GM18508 (cell line): ENCODE results near the gene ANKRD60.

Experiments
- ATAC-seq: cut with Tn5 transposase; IDR thresholded peaks from one replicate; pipeline ENCODE4 v1.9.1; 2021; ENCODE audit warnings: moderate number of reproducible peaks; ENCODE audit not compliant: insufficient read depth, unreplicated experiment

Gene ANKRD60

GRCh38 chr20:58225452-58226200 is 2.8 kb downstream of the ANKRD60 start:
- ATAC-seq, result no peak

- ATAC-seq, result no peak
Measured at GRCh38 chr20:58224974-58225373, 3.5 kb downstream of the ANKRD60 start.

GRCh38 chr20:58224097-58224496 is 4.4 kb downstream of the ANKRD60 start:
- no peak for ATAC-seq

GRCh38 chr20:58223358-58223941 is 5.0 kb downstream of the ANKRD60 start:
- no peak for ATAC-seq

GRCh38 chr20:58222446-58222845 is 6.0 kb downstream of the ANKRD60 start:
- ATAC-seq, result no peak

GRCh38 chr20:58219342-58219700 is 9.1 kb downstream of the ANKRD60 start:
- ATAC-seq, result no peak

- no peak for ATAC-seq
Measured at GRCh38 chr20:58218665-58219341, 9.7 kb downstream of the ANKRD60 start.

GRCh38 chr20:58216334-58216733 is 12.1 kb downstream of the ANKRD60 start:
- no peak for ATAC-seq

GRCh38 chr20:58215116-58215515 is 13.3 kb downstream of the ANKRD60 start:
- ATAC-seq, result no peak

GRCh38 chr20:58214310-58214709 is 14.1 kb downstream of the ANKRD60 start:
- ATAC-seq, result no peak

- ATAC-seq, result no peak
Measured at GRCh38 chr20:58213716-58214115, 14.7 kb downstream of the ANKRD60 start.

- no peak for ATAC-seq
Measured at GRCh38 chr20:58213121-58213520, 15.3 kb downstream of the ANKRD60 start.

- ATAC-seq, result no peak
Measured at GRCh38 chr20:58212636-58213035, 15.8 kb downstream of the ANKRD60 start.

- no peak for ATAC-seq
Measured at GRCh38 chr20:58210398-58210747, 18.1 kb downstream of the ANKRD60 start.

- ATAC-seq, result no peak
Measured at GRCh38 chr20:58209652-58210397, 18.6 kb downstream of the ANKRD60 start.

GRCh38 chr20:58208944-58209343 is 19.5 kb downstream of the ANKRD60 start:
- ATAC-seq, result no peak

- ATAC-seq, result no peak
Measured at GRCh38 chr20:58205850-58206249, 22.6 kb downstream of the ANKRD60 start.

GRCh38 chr20:58202044-58202443 is 26.4 kb downstream of the ANKRD60 start:
- ATAC-seq, result no peak

GRCh38 chr20:58201616-58202015 is 26.8 kb downstream of the ANKRD60 start:
- ATAC-seq, result no peak

GRCh38 chr20:58199469-58199868 is 29.0 kb downstream of the ANKRD60 start:
- no peak for ATAC-seq

GRCh38 chr20:58198901-58199355 is 29.5 kb downstream of the ANKRD60 start:
- ATAC-seq, result no peak
